ENCODE results near the gene BTBD6.

Gene BTBD6

DNA sequence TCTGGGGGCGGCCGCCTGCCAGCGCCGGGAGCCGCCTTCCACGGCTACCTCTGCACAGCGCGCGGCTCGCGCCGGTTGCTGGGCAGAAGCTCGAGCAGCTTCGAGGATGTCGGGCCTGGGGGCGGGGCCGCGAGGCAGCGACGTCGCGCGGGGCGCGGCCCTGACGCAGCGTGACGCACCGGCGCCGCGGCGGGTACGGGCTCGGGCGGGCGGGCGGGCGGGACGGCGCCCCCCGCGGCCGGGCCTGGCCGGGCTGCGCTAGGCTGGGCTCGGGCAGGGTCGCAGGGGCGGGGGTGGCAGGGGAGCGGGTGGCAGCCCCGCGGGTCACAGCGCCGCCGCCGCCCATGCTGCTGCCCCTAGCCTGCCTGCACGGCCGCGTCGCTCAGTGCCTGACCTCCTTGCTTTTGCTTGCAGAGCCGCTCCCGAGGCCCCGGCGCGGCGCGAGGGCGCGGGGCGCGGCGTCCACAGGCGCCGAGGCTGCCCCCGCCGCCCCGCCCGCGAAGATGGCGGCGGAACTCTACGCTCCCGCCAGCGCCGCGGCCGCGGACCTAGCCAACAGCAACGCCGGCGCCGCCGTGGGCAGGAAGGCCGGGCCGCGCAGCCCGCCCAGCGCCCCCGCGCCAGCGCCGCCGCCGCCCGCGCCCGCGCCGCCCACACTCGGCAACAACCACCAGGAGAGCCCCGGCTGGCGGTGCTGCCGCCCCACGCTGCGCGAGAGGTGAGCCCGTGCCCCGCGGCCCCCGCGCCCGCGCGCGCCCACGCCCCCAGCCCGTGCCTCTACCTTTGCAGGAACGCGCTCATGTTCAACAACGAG is at the start of gene BTBD6:
BTBD6 (plus strand) TSS at position 166 of the 814 bp plus-strand sequence; CDS start at position 345, 179 bp downstream.
- no peaks in the 10 kb centered on the region for H3K9me3 ChIP-seq (ENCODE audit: control insufficient read depth, insufficient read depth, low read length)
- H3K9ac ChIP-seq (ENCODE audit: low read depth, low read length): peak within 1 kb of the TSS; percentile 61; the same call in 1 of the 2 replicates
- peaks cover 19% of the 10 kb centered on the region; the same call in 1 of the 2 replicates for H3K36me3 ChIP-seq (ENCODE audit: control insufficient read depth, insufficient read depth, low read length)
- no peaks in the 10 kb centered on the region for H3K27me3 ChIP-seq (ENCODE audit: control insufficient read depth, insufficient read depth, low read length)
- H3K4me3 ChIP-seq (ENCODE audit: low read depth, low read length): peak within 1 kb of the TSS; percentile 79
- H3K4me1 ChIP-seq (ENCODE audit: control insufficient read depth, insufficient read depth, low read length): 0 out of 2 replicates have a peak, but pooled peaks cover 5% of the 10 kb centered on the region
- H3K27ac ChIP-seq (ENCODE audit: low read depth, low read length): peak within 1 kb of the TSS; percentile 26

- H3K4me1 ChIP-seq (ENCODE audit: control insufficient read depth, insufficient read depth, low read length): peaks cover 6% of the 10 kb centered on the region; the same call in 1 of the 2 replicates
- H3K27ac ChIP-seq (ENCODE audit: low read depth, low read length): no peak overlapping the region
- no peak overlapping the region for H3K4me3 ChIP-seq (ENCODE audit: low read depth, low read length)
- H3K27me3 ChIP-seq (ENCODE audit: control insufficient read depth, insufficient read depth, low read length): peaks cover 34% of the 10 kb centered on the region
- H3K9ac ChIP-seq (ENCODE audit: low read depth, low read length): no peak overlapping the region
- H3K9me3 ChIP-seq (ENCODE audit: control insufficient read depth, insufficient read depth, low read length): no peaks in the 10 kb centered on the region
- no peaks in the 10 kb centered on the region for H3K36me3 ChIP-seq (ENCODE audit: control insufficient read depth, insufficient read depth, low read length)
Observed at GRCh38 chr14:105198588-105198987, 49.7 kb upstream of the BTBD6 start.

GRCh38 chr14:105199093-105199492 is 49.2 kb upstream of the BTBD6 start:
- H3K27ac ChIP-seq (ENCODE audit: low read depth, low read length): no peak overlapping the region
- no peaks in the 10 kb centered on the region for H3K36me3 ChIP-seq (ENCODE audit: control insufficient read depth, insufficient read depth, low read length)
- peaks cover 6% of the 10 kb centered on the region; the same call in 1 of the 2 replicates for H3K4me1 ChIP-seq (ENCODE audit: control insufficient read depth, insufficient read depth, low read length)
- H3K9me3 ChIP-seq (ENCODE audit: control insufficient read depth, insufficient read depth, low read length): no peaks in the 10 kb centered on the region
- no peak overlapping the region for H3K9ac ChIP-seq (ENCODE audit: low read depth, low read length)
- no peak overlapping the region for H3K4me3 ChIP-seq (ENCODE audit: low read depth, low read length)
- H3K27me3 ChIP-seq (ENCODE audit: control insufficient read depth, insufficient read depth, low read length): peaks cover 31% of the 10 kb centered on the region

- no peak overlapping the region for H3K27ac ChIP-seq (ENCODE audit: low read depth, low read length)
- H3K27me3 ChIP-seq (ENCODE audit: control insufficient read depth, insufficient read depth, low read length): peaks cover 24% of the 10 kb centered on the region
- H3K9ac ChIP-seq (ENCODE audit: low read depth, low read length): no peak overlapping the region
- peaks cover 6% of the 10 kb centered on the region; the same call in 1 of the 2 replicates for H3K4me1 ChIP-seq (ENCODE audit: control insufficient read depth, insufficient read depth, low read length)
- no peaks in the 10 kb centered on the region for H3K9me3 ChIP-seq (ENCODE audit: control insufficient read depth, insufficient read depth, low read length)
- no peaks in the 10 kb centered on the region for H3K36me3 ChIP-seq (ENCODE audit: control insufficient read depth, insufficient read depth, low read length)
- H3K4me3 ChIP-seq (ENCODE audit: low read depth, low read length): no peak overlapping the region
Observed at GRCh38 chr14:105200074-105200473, 48.3 kb upstream of the BTBD6 start.

DNA sequence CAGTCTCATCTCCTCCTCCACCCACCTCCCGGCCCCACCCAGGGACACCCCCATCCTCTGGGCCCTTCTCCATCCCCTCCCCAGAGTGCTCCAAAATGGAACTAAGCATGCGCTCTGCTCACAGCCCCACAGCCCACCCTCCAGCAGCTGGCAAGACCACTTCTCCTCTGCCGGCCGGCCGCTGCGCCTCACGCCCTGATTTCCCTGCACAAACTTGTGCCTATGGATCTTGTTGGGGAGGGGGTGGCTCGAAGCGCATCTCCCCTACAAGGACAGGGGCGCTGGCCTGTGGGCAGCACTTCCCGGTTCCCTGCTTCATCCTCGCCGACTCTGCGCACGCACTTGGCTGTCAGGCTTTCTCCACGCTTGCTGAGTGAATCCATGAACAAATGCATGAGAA is 47.7 kb upstream of the BTBD6 start:
- Histone ChIP-seq H3K27me3 (ENCODE audit: control insufficient read depth, insufficient read depth, low read length) (peaks cover 24% of the 10 kb centered on the region), H3K9ac (ENCODE audit: low read depth, low read length) (no peak overlapping the region), H3K4me3 (ENCODE audit: low read depth, low read length) (no peak overlapping the region), H3K36me3 (ENCODE audit: control insufficient read depth, insufficient read depth, low read length) (no peaks in the 10 kb centered on the region), H3K27ac (ENCODE audit: low read depth, low read length) (no peak overlapping the region), H3K9me3 (ENCODE audit: control insufficient read depth, insufficient read depth, low read length) (no peaks in the 10 kb centered on the region), H3K4me1 (ENCODE audit: control insufficient read depth, insufficient read depth, low read length) (peaks cover 6% of the 10 kb centered on the region; the same call in 1 of the 2 replicates)

- H3K36me3 ChIP-seq (ENCODE audit: control insufficient read depth, insufficient read depth, low read length): no peaks in the 10 kb centered on the region
- no peak overlapping the region for H3K27ac ChIP-seq (ENCODE audit: low read depth, low read length)
- no peaks in the 10 kb centered on the region for H3K9me3 ChIP-seq (ENCODE audit: control insufficient read depth, insufficient read depth, low read length)
- peaks cover 17% of the 10 kb centered on the region for H3K27me3 ChIP-seq (ENCODE audit: control insufficient read depth, insufficient read depth, low read length)
- H3K4me3 ChIP-seq (ENCODE audit: low read depth, low read length): no peak overlapping the region
- H3K4me1 ChIP-seq (ENCODE audit: control insufficient read depth, insufficient read depth, low read length): no peaks in the 10 kb centered on the region
- H3K9ac ChIP-seq (ENCODE audit: low read depth, low read length): no peak overlapping the region
Observed at GRCh38 chr14:105201156-105201924, 47.0 kb upstream of the BTBD6 start.

DNA sequence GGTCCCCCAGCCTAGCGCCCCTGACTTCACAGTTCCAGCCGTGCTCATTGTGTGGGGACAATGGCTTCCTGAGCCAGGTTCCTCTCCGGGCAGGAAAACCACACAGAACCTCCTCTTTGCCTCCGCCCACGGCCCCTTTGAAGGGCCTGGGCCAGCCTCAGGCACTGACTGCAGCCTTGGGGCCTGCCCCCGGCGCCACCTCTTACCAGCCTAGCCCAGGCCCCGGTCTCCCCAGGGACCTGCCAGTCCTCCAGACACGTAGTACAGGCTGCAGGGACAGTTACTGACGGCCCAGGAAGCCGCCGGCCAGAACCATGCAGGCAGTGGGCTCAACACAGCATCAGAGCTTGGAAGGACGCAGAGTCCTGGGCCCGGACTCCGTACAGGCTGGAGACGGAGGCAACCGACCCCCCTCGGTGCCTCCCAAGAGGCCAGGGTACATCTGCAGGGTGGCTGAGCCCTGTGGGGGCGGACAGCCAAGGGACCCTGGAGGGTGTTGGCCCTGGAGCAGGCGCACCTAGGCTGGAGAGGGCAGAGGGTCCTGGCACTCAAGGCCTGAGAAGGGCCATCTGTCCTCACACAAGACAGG is 46.3 kb upstream of the BTBD6 start:
- Histone ChIP-seq H3K9ac (ENCODE audit: low read depth, low read length) (no peak overlapping the region), H3K27ac (ENCODE audit: low read depth, low read length) (no peak overlapping the region), H3K4me3 (ENCODE audit: low read depth, low read length) (no peak overlapping the region), H3K36me3 (ENCODE audit: control insufficient read depth, insufficient read depth, low read length) (no peaks in the 10 kb centered on the region), H3K27me3 (ENCODE audit: control insufficient read depth, insufficient read depth, low read length) (peaks cover 16% of the 10 kb centered on the region), H3K4me1 (ENCODE audit: control insufficient read depth, insufficient read depth, low read length) (no peaks in the 10 kb centered on the region), H3K9me3 (ENCODE audit: control insufficient read depth, insufficient read depth, low read length) (no peaks in the 10 kb centered on the region)

- Histone ChIP-seq H3K27ac (ENCODE audit: low read depth, low read length) (no peak overlapping the region), H3K27me3 (ENCODE audit: control insufficient read depth, insufficient read depth, low read length) (peaks cover 5% of the 10 kb centered on the region), H3K9ac (ENCODE audit: low read depth, low read length) (no peak overlapping the region), H3K9me3 (ENCODE audit: control insufficient read depth, insufficient read depth, low read length) (no peaks in the 10 kb centered on the region), H3K4me1 (ENCODE audit: control insufficient read depth, insufficient read depth, low read length) (no peaks in the 10 kb centered on the region), H3K4me3 (ENCODE audit: low read depth, low read length) (no peak overlapping the region), H3K36me3 (ENCODE audit: control insufficient read depth, insufficient read depth, low read length) (no peaks in the 10 kb centered on the region)
Observed at GRCh38 chr14:105203057-105203531, 45.2 kb upstream of the BTBD6 start.

DNA sequence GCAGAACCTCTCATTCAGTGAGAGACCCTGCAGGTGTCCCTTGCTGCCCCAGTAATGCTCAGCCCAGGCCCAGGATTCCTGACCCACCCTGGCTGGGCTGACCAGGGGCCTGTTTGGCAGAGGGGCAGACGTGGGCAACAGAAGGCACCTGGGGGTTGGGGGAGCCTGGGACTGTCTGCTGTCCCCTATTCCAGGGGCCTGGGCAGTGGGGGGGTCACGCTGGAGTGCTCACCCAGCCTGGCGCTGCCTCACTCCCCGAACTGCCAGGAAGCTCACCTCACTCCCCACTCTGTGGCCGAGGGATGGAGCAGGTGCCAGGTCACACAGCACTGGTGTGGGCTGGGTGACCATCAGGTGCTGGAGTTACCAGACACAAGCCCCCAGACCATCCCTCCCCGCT is 44.6 kb upstream of the BTBD6 start:
- Histone ChIP-seq H3K27ac (ENCODE audit: low read depth, low read length) (no peak overlapping the region), H3K4me3 (ENCODE audit: low read depth, low read length) (no peak overlapping the region), H3K9me3 (ENCODE audit: control insufficient read depth, insufficient read depth, low read length) (no peaks in the 10 kb centered on the region), H3K9ac (ENCODE audit: low read depth, low read length) (no peak overlapping the region), H3K36me3 (ENCODE audit: control insufficient read depth, insufficient read depth, low read length) (no peaks in the 10 kb centered on the region), H3K27me3 (ENCODE audit: control insufficient read depth, insufficient read depth, low read length) (no peaks in the 10 kb centered on the region; the same call in 1 of the 2 replicates), H3K4me1 (ENCODE audit: control insufficient read depth, insufficient read depth, low read length) (no peaks in the 10 kb centered on the region)

DNA sequence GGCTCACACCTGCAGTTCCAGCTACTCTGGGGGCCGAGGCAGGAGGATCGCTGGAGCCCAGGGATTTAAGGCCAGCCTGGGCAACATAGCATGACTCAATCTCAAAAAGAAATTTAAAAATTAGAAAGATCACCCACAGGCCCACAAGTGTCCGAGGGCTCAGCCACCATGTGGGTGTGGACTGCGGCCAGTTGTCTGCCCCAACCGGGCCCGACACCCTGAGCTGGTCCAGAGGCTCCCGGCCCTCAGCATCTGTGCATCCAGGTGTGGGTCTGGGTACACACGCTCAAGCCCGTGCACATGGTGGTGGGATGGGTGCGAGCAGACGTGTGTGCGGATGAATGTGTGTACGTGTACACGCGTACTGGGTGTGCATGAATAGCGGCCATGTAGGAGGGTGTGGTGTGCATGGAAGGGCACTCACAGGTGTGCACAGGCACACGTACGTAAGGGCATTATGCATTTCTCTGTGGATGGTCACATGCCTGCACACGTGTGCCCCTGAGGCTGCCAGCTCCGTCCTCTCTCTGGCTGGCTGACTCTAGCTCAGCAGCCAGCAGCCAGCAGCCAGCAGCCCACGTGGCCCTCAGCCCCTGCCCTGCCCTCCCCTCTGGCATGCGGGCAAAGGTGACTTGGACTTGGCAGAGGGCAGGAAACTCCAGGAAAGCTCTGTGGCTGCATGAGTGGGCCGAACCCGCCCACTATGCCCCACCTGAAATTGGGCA is 44.0 kb upstream of the BTBD6 start:
- no peak overlapping the region for H3K27ac ChIP-seq (ENCODE audit: low read depth, low read length)
- no peak overlapping the region for H3K9ac ChIP-seq (ENCODE audit: low read depth, low read length)
- no peak overlapping the region for H3K4me3 ChIP-seq (ENCODE audit: low read depth, low read length)
- H3K27me3 ChIP-seq (ENCODE audit: control insufficient read depth, insufficient read depth, low read length): no peaks in the 10 kb centered on the region; the same call in 1 of the 2 replicates
- no peaks in the 10 kb centered on the region for H3K36me3 ChIP-seq (ENCODE audit: control insufficient read depth, insufficient read depth, low read length)
- no peaks in the 10 kb centered on the region for H3K9me3 ChIP-seq (ENCODE audit: control insufficient read depth, insufficient read depth, low read length)
- no peaks in the 10 kb centered on the region for H3K4me1 ChIP-seq (ENCODE audit: control insufficient read depth, insufficient read depth, low read length)
